SU-DHL-6 (cell line): ENCODE results near the gene IFI16.

Source experiments
- H2AFZ ChIP-seq: fragments of 200-600 bp; sonication (generic); 2 replicates; pipeline ENCODE4 v1.6.1; 2014; ENCODE audit warnings: low read depth, mild to moderate bottlenecking, moderate library complexity, mixed read lengths, antibody characterized with exemption, low read length; ENCODE audit not compliant: severe bottlenecking
- H3F3A ChIP-seq: fragments of 200-600 bp; shearing (Covaris generic); 2 replicates; pipeline ENCODE4 v1.6.0; 2016; ENCODE audit warnings: antibody characterized with exemption, mild to moderate bottlenecking; ENCODE audit not compliant: insufficient read depth
- H3K27ac ChIP-seq: fragments of 200-600 bp; sonication (generic); 2 replicates; pipeline ENCODE4 v1.5.1; 2016; ENCODE audit warnings: low read depth, mild to moderate bottlenecking, low read length, moderate library complexity, mixed read lengths
- H3K27me3 ChIP-seq: fragments of 200-600 bp; sonication (generic), shearing (Covaris generic); 2 replicates; pipeline ENCODE4 v1.6.0; 2014; ENCODE audit warnings: mild to moderate bottlenecking, low read length
- H3K36me3 ChIP-seq: fragments of 200-600 bp; sonication (generic); 2 replicates; pipeline ENCODE4 v1.6.1; 2014; ENCODE audit warnings: mild to moderate bottlenecking, low read length, mixed read lengths
- H3K4me2 ChIP-seq: fragments of 300-600, 200-600 bp; shearing (Covaris generic), sonication (generic); 2 replicates; pipeline ENCODE4 v1.6.0; 2014; ENCODE audit warnings: low read length, low read depth, mild to moderate bottlenecking; ENCODE audit not compliant: poor library complexity, severe bottlenecking
- H3K4me3 ChIP-seq: fragments of 200-600 bp; sonication (generic); 2 replicates; pipeline ENCODE4 v1.5.1; 2014; ENCODE audit warnings: antibody characterized with exemption, low read length, mild to moderate bottlenecking, mixed read lengths; ENCODE audit not compliant: insufficient read depth, poor library complexity, severe bottlenecking
- H3K79me2 ChIP-seq: fragments of 200-600 bp; sonication (generic); 2 replicates; pipeline ENCODE4 v1.6.1; 2014; ENCODE audit warnings: mild to moderate bottlenecking, low read length, moderate library complexity; ENCODE audit not compliant: insufficient read depth
- H3K9ac ChIP-seq: fragments of 200-600 bp; sonication (generic); 2 replicates; pipeline ENCODE4 v1.7.0; 2014; ENCODE audit warnings: mild to moderate bottlenecking, low read length
- H3K9me2 ChIP-seq: fragments of 200-600 bp; sonication (generic); replicated peaks from 2 replicates; pipeline ENCODE4 v1.6.1; 2014; ENCODE audit warnings: low read length; ENCODE audit not compliant: insufficient read depth
- H3K9me3 ChIP-seq: fragments of 200-600 bp; sonication (generic); 2 replicates; pipeline ENCODE4 v1.6.1; 2014; ENCODE audit warnings: low read length, mixed read lengths; ENCODE audit not compliant: insufficient read depth
- H4K20me1 ChIP-seq: fragments of 200-600 bp; sonication (generic); 2 replicates; pipeline ENCODE4 v1.6.1; 2014; ENCODE audit warnings: low read depth, mild to moderate bottlenecking, antibody characterized with exemption, low read length, moderate library complexity, mixed read lengths
- EZH2phosphoT487 ChIP-seq: fragments of 200-600 bp; sonication (generic), shearing (Covaris generic); conservative IDR thresholded peaks from 2 replicates; pipeline ENCODE4 v1.6.1; 2018; ENCODE audit warnings: mild to moderate bottlenecking, antibody characterized with exemption, low read length, moderate library complexity, mixed read lengths
- TF ChIP-seq, protein P1 (sequence below): fragments of 200-600 bp; sonication (generic); IDR thresholded peaks from one replicate; pipeline ENCODE4 v1.5.1; 2017; ENCODE audit warnings: antibody characterized with exemption, mild to moderate bottlenecking, low read length, moderate library complexity; ENCODE audit not compliant: insufficient read depth, poor library complexity, severe bottlenecking

IFI16 gene

DNA sequence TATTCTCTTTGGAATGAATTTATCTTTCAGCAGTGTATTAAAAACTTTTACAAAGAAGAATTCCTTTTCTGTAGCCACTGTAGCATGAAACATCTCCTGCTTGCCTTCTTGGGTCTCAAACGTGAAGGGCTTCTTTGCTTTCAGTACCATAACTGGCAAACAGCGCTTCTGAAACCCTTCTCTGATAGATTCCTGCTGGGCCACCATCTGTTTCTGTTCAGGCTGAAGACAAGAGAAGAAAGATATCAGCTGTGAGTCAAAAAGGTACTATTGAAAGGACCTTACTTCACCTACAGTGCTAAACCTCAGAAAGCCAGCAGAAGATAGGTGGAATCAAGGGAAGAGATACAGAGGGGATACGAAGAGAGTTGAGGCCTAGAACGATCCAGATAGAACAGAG lies 56.4 kb downstream of the IFI16 start:
- H3K27ac ChIP-seq, result peak overlapping the region; percentile 100
- peak overlapping the region; percentile 95 for H3K4me2 ChIP-seq
- H3K9me2 ChIP-seq, result no peaks in the 10 kb centered on the region
- H3K4me3 ChIP-seq, result no peak overlapping the region
- H3K9me3 ChIP-seq, result no peaks in the 10 kb centered on the region
- peaks cover 39% of the 10 kb centered on the region for H3F3A ChIP-seq
- no peak overlapping the region for H2AFZ ChIP-seq
- H3K9ac ChIP-seq, result peak overlapping the region; percentile 24; the same call in 1 of the 2 replicates
- H3K79me2 ChIP-seq, result peaks cover 37% of the 10 kb centered on the region
- H3K27me3 ChIP-seq, result no peaks in the 10 kb centered on the region
- no peaks in the 10 kb centered on the region for H4K20me1 ChIP-seq
- H3K36me3 ChIP-seq, result peaks cover 45% of the 10 kb centered on the region
- TF ChIP-seq, protein P1, sequence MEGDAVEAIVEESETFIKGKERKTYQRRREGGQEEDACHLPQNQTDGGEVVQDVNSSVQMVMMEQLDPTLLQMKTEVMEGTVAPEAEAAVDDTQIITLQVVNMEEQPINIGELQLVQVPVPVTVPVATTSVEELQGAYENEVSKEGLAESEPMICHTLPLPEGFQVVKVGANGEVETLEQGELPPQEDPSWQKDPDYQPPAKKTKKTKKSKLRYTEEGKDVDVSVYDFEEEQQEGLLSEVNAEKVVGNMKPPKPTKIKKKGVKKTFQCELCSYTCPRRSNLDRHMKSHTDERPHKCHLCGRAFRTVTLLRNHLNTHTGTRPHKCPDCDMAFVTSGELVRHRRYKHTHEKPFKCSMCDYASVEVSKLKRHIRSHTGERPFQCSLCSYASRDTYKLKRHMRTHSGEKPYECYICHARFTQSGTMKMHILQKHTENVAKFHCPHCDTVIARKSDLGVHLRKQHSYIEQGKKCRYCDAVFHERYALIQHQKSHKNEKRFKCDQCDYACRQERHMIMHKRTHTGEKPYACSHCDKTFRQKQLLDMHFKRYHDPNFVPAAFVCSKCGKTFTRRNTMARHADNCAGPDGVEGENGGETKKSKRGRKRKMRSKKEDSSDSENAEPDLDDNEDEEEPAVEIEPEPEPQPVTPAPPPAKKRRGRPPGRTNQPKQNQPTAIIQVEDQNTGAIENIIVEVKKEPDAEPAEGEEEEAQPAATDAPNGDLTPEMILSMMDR, result no peak
- TF ChIP-seq EZH2phosphoT487, result no peak

DNA sequence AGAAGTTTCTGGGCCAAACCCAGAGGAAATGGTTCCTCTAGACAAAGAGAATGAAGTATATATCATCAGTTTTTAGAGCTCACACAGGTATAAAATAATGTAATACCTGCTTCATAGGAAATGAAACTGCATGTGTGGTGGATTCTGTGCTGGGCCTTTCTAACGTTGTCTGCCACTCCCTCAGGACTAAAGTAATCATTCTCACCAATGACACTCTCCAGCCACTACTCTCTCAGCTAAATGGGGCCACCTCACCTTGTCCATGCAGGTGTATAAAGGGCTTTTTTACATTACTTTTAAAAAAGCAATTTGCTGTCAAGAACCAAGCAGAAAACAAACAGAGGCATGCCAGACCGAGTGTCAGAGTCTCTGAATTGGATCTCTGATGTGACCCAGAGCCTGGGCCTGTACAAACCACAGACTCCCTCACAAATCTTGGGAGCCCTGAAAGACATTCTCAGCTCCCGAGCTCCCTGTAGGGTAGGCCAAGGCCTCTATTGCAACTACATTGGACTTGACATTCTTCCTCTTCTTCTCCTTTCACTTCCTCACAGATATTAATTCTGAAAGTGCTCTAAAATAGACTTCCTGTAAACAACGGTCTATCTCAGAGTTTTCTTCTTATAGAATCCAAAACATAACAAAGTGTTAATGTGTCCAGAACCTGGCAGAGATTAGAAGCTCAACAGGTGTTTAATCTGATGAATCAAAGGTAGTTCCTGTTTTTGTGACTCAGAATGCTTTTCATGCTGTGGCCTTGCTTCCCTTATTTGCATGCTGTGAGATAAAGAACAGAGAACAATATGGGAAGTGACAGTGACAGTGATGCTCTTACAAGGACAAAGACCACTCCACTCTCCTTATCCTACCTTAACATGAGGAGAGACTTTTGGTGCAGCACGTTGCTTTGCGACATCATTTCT lies 58.3 kb downstream of the IFI16 start:
- peaks cover 50% of the 10 kb centered on the region for H3F3A ChIP-seq
- H3K9me3 ChIP-seq, result no peaks in the 10 kb centered on the region
- H2AFZ ChIP-seq, result no peak overlapping the region
- no peaks in the 10 kb centered on the region for H4K20me1 ChIP-seq
- peak overlapping the region; percentile 44 for H3K4me3 ChIP-seq
- TF ChIP-seq EZH2phosphoT487, result no peak
- TF ChIP-seq, protein P1, result no peak
- peak overlapping the region; percentile 100 for H3K27ac ChIP-seq
- H3K9ac ChIP-seq, result peak overlapping the region; percentile 66
- H3K79me2 ChIP-seq, result peaks cover 54% of the 10 kb centered on the region
- no peaks in the 10 kb centered on the region for H3K27me3 ChIP-seq
- H3K36me3 ChIP-seq, result peaks cover 31% of the 10 kb centered on the region
- no peaks in the 10 kb centered on the region for H3K9me2 ChIP-seq
- H3K4me2 ChIP-seq, result peak overlapping the region; percentile 96

DNA sequence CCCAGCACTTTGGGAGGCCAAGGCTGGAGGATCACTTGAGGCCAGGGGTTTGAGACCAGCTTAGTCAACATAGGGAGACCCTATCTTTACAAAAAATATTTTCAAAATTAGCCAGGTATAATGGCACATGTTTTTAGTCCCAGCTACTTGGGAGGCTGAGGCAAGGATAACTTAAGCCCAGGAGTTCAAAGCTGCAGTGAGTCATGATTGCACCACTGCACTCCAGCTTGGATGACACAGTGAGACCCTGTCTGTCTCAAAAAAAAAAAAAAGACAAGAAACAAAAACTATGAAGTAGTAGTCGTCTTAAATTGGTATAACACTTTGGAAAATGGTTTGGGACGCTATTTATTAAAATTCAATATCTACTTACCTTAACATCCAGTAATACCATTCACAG lies 59.2 kb downstream of the IFI16 start:
- peaks cover 63% of the 10 kb centered on the region for H3K79me2 ChIP-seq
- no peaks in the 10 kb centered on the region for H3K27me3 ChIP-seq
- no peaks in the 10 kb centered on the region for H3K9me3 ChIP-seq
- H3K9ac ChIP-seq, result peak overlapping the region; percentile 54
- no peaks in the 10 kb centered on the region for H4K20me1 ChIP-seq
- no peak overlapping the region for H2AFZ ChIP-seq
- no peaks in the 10 kb centered on the region for H3K9me2 ChIP-seq
- peaks cover 51% of the 10 kb centered on the region for H3F3A ChIP-seq
- H3K36me3 ChIP-seq, result peaks cover 24% of the 10 kb centered on the region
- peak overlapping the region; percentile 96 for H3K4me2 ChIP-seq
- TF ChIP-seq EZH2phosphoT487, result no peak
- TF ChIP-seq, protein P1, result no peak
- H3K4me3 ChIP-seq, result peak overlapping the region; percentile 23
- H3K27ac ChIP-seq, result peak overlapping the region; percentile 100
